Activated CD8-positive, alpha-beta memory T cell treated with anti-CD3 and anti-CD28 coated beads for 48 hours (primary cell): ENCODE data around the gene LRMDA.

Experiments used
- DNase-seq, 3 experiments: peaks; one replicate each; pipeline ENCODE4 v3.0.0-alpha.2; 2020; ENCODE audit warnings: low read depth in 2 of 3, low spot score in 2 of 3

Gene LRMDA

GRCh38 chr10:75694790-75695189 lies 263.4 kb downstream of the LRMDA start:
- DNase-seq: no peak

- DNase-seq: no peak
These were observed 264.6 kb downstream of the LRMDA start for GRCh38 chr10:75695994-75696393.

DNA sequence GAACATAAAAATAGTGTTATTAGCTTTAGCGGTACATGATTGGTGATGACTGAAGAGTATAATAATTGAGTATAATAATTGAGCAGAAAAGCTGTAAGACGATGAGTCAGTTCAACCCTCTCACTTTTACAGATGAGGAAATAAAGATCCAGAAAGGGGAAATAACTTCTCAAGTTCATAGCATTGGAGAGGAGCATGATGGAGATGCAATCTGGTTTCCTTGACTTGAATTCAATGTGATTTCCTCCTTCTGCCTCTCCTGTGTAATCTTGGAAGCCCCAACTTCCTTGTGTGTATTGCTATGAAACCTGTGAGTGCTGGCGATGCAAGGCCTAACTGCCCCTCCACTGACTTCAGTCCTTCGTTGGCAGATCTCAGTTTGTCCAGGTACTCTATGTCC lies 265.1 kb downstream of the LRMDA start:
- no peak for DNase-seq

DNA sequence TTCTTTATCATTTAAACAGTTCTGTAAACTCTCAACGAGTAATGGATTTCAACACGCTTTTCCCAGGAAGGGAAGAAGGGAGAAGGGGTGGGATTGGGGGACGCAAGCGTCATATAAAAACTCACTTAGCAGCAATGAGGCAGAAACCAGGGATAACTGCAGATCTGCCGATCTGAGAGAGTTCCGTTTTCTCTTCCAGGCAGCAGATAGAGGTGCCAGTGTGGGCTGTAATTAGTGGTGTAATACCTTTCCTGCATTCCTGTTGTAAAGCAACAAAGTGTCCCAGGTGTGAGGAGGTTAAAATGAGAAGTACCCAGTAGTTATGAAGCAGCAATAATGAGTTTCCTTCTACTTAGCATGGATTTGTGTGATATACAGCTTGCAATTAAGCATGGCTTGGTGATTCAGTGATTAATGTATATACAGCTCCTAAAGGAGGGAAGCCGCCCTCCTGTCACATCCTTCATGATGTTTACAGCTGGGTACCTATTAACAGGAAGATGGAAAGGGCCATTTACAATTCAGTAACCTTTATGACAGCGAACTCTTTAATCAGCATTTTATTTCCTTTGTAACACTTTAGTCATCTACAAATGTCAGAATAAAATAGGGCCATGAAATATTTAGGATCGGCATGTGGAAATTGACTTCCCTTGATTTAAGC lies 271.9 kb downstream of the LRMDA start:
- DNase-seq: no peak

GRCh38 chr10:75705426-75705825 lies 274.0 kb downstream of the LRMDA start:
- DNase-seq: no peak

GRCh38 chr10:75707080-75707840 lies 275.8 kb downstream of the LRMDA start:
- DNase-seq: no peak

GRCh38 chr10:75708060-75708459 lies 276.6 kb downstream of the LRMDA start:
- DNase-seq: no peak

DNA sequence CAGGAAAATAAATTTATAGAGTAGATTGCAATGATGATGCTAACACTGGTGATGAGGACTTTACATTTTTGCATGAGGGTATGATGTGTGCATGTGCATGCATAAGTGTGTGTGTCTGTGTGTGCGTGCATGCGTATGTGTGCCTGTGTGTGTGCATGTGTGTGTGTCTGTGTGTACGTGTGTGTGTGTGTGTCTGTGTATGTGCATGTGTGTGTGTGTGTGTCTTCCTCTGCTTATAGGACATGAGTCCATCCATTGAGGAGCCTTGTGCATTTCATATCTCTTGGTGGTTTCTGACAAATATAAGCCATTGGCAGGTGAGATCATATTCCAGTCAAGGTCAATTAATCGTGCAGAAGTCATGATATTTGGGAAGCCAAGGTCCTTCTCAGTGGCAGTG lies 277.8 kb downstream of the LRMDA start:
- no peak for DNase-seq

DNA sequence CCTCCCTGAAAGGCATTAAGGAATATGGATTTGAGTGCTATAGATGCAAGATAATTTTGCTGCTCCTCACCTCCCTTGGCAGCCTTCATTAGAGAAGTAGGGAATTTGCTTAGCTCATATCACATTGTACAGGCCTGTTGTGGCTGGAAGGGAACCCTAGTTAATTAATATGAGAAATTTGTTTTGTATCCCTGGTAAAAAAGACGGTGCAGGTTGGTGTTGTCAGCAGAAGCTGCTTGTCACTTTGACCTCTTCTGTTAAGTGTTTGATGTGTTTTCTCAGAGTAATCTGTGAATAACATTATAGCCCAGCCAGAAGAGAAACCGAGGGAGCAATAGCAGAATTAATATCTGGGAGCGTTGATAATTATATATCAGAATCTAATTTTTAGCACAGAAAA lies 278.4 kb downstream of the LRMDA start:
- no peak for DNase-seq

DNA sequence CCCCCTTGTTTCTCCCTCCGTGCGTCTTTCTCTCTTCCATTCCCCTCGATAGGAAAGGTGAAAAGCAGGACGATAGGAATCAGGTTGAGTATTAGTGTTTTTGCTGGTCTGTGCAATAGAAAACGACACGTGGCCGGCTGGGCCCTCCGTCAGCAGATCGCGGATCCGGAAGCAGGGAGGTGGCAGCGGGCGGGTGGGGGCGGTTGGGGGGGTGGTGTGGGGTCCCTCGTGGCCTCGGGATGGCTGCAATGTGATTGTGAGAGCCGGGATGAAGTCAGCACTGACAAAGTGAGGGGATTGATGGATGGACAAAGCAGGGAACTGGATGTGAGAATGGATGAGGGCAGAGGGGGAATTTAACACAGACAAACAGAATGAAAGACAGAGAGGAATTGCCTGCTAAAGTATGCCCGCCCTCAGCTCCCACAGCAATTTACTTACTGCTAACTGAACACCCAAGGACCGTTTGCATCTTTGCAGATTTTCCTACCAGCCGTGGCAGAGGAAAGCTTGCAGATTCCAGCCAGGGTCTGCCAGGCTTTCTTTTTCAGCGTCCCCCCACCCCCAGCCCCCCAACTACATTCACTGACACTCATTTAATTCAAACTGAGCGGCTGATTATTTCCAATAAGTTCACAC lies 280.9 kb downstream of the LRMDA start:
- DNase-seq: no peak

GRCh38 chr10:75716506-75716905 lies 285.1 kb downstream of the LRMDA start:
- no peak for DNase-seq

DNA sequence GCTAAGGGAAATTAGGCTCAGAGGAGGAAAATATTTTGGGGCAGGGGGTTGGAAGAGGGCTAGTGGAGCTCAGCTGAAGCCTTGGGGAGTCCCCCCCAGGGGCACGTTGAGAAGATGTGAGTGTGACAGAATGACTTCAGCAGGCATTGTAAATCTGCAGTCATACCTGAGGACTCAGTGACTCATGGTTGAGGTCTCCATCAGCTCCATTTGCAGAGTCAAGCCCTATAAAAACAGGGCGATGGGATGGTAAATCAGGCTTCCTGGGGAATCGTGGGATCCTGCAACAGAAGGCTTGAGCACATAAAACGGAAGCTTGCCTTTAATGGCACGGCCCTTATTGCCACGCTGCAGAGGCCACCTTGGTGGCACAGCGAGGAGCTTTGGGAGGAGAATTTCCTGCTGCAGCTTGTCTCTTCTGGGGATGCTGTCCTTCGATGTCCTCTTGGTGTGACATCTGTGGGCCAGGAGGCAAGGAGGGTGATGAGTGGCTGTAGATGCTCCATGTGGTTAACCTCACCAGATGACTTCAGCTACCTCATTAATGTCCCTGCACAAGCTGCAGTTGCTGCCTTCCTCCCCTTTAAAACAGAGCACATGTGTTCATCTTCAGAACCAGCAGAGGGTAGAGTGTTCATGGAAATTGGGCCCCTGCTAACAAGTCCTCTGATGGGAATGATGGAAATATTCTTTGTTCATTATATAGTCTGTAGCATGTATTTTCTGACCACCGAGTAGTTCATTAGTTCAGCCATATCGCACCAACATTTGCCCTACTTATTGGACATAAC lies 285.9 kb downstream of the LRMDA start:
- DNase-seq: no peak

GRCh38 chr10:75718991-75719390 lies 287.6 kb downstream of the LRMDA start:
- DNase-seq: no peak

GRCh38 chr10:75720157-75720556 lies 288.7 kb downstream of the LRMDA start:
- DNase-seq: no peak

DNA sequence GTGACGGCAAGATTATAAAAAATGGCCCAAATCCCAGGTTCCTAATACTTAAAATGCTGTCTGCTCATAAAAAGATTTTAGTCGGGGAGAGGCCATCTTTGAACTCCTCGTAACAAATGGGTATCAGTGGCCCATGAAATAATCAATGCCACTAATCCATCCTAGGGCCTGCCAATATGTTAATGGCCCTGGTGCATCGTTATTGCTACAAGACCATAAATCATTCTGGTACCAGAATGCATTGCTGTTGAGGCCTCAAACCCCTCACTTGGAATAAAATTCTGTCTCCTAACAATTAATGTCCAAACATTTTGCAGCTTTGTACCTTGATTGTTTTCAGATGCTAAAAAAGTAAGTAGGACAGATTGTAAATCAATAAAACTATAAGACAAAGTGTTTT lies 290.6 kb downstream of the LRMDA start:
- no peak for DNase-seq

- DNase-seq: no peak
These were observed 291.2 kb downstream of the LRMDA start for GRCh38 chr10:75722609-75723008.

GRCh38 chr10:75723319-75723980 lies 292.0 kb downstream of the LRMDA start:
- DNase-seq: no peak

DNA sequence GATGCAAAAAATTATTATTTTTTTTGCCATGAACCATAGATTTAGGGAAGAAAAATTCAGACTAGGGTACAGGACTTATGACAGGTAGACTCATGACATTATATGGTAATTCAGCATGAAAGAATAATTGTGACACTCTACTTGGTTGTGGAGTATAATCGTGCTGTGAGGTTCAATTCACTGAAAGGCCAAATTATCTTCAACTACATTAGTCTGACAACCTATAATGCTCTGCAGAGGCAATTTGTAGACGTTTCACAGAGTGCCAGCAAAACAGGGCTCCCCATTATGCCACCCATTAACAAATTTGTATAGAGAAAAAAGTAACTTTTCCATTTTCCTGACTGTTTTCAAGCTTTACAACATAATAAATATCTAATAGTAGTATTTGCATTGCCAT lies 292.6 kb downstream of the LRMDA start:
- no peak for DNase-seq

GRCh38 chr10:75726522-75727483 lies 295.4 kb downstream of the LRMDA start:
- DNase-seq: no peak

DNA sequence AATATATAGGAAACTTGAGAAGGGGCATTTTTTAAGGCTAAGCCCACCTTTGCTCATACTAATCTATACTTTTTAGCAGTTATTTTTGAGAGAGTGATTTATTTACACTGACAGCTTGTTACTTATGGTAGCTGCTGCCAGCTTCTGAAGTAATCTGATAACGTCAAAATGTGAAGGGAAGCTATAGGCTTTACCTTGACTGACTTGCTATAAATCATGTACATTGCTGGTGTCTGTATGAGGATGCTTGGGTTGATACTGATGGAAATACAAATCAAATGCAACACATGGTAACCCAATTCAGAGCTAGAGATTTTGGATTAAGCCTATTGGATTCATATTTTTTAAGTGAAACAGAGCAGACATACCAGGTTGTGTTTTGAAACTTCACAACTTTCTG lies 299.4 kb downstream of the LRMDA start:
- DNase-seq: no peak
